ENCODE measurements around the gene NT5DC3. TPM values are rescaled to one million over a fixed set of nuclear protein-coding genes. Genes with fewer than 3 reads are reported as not detected.

NT5DC3 gene
- total RNA-seq, 6 experiments from 2014 or later: 10.5 to 12.8 (median 11.3) TPM

GRCh38 chr12:103882861-103883596 lies 42.0 kb upstream of the NT5DC3 start:
- Mint-ChIP-seq H3K27ac (no peak overlapping the region), H3K9me3 (no peaks in the 10 kb centered on the region), H3K27me3 (ENCODE audit: insufficient read depth) (peaks cover 7% of the 10 kb centered on the region; the same call in 1 of the 2 replicates), H3K4me1 (ENCODE audit: low read depth) (peaks cover 30% of the 10 kb centered on the region), H3K4me3 (no peak overlapping the region), H3K36me3 (ENCODE audit: low read depth) (no peaks in the 10 kb centered on the region)
- no peak for TF ChIP-seq CTCF (IDR thresholded peaks at IDR 0.05)
- no peak for DNase-seq

- Mint-ChIP-seq H3K4me1 (ENCODE audit: low read depth) (peaks cover 33% of the 10 kb centered on the region), H3K27me3 (ENCODE audit: insufficient read depth) (peaks cover 6% of the 10 kb centered on the region; the same call in 1 of the 2 replicates), H3K9me3 (no peaks in the 10 kb centered on the region), H3K36me3 (ENCODE audit: low read depth) (no peaks in the 10 kb centered on the region), H3K27ac (no peak overlapping the region), H3K4me3 (no peak overlapping the region)
- no peak for DNase-seq
- no peak for TF ChIP-seq CTCF (IDR thresholded peaks at IDR 0.05)
Measured at GRCh38 chr12:103881261-103881660, 40.2 kb upstream of the NT5DC3 start.

GRCh38 chr12:103880299-103881142 lies 39.5 kb upstream of the NT5DC3 start:
- no peak for DNase-seq
- no peak overlapping the region for H3K4me3 Mint-ChIP-seq
- H3K36me3 Mint-ChIP-seq (ENCODE audit: low read depth): no peaks in the 10 kb centered on the region
- peaks cover 4% of the 10 kb centered on the region; the same call in 1 of the 2 replicates for H3K27me3 Mint-ChIP-seq (ENCODE audit: insufficient read depth)
- H3K27ac Mint-ChIP-seq: no peak overlapping the region
- no peak for TF ChIP-seq CTCF (IDR thresholded peaks at IDR 0.05)
- no peaks in the 10 kb centered on the region for H3K9me3 Mint-ChIP-seq
- H3K4me1 Mint-ChIP-seq (ENCODE audit: low read depth): peaks cover 33% of the 10 kb centered on the region

GRCh38 chr12:103879878-103880277 lies 38.8 kb upstream of the NT5DC3 start:
- H3K27me3 Mint-ChIP-seq (ENCODE audit: insufficient read depth): peaks cover 4% of the 10 kb centered on the region; the same call in 1 of the 2 replicates
- no peaks in the 10 kb centered on the region for H3K9me3 Mint-ChIP-seq
- H3K36me3 Mint-ChIP-seq (ENCODE audit: low read depth): no peaks in the 10 kb centered on the region
- no peak overlapping the region for H3K4me3 Mint-ChIP-seq
- no peak for TF ChIP-seq CTCF (IDR thresholded peaks at IDR 0.05)
- no peak overlapping the region for H3K27ac Mint-ChIP-seq
- no peak for DNase-seq
- peaks cover 33% of the 10 kb centered on the region for H3K4me1 Mint-ChIP-seq (ENCODE audit: low read depth)

- no peak overlapping the region for H3K4me3 Mint-ChIP-seq
- H3K27ac Mint-ChIP-seq: no peak overlapping the region
- no peaks in the 10 kb centered on the region for H3K9me3 Mint-ChIP-seq
- DNase-seq: no peak
- peaks cover 28% of the 10 kb centered on the region for H3K4me1 Mint-ChIP-seq (ENCODE audit: low read depth)
- no peak for TF ChIP-seq CTCF (IDR thresholded peaks at IDR 0.05)
- H3K36me3 Mint-ChIP-seq (ENCODE audit: low read depth): no peaks in the 10 kb centered on the region
- H3K27me3 Mint-ChIP-seq (ENCODE audit: insufficient read depth): peaks cover 4% of the 10 kb centered on the region; the same call in 1 of the 2 replicates
Measured at GRCh38 chr12:103879048-103879692, 38.1 kb upstream of the NT5DC3 start.
